Ovary (tissue), 3 donors: Measurements from ENCODE around the gene MECP2.

Experiments
- CTCF ChIP-seq, 3 donors: fragments of 450-650 bp in 2 of 3; fragments of 200-600 bp in 1 of 3; IDR thresholded peaks; one replicate each; pipeline versions ENCODE4 v1.5.1 to v1.8.0; 2016 to 2022; ENCODE audit warnings: antibody characterized with exemption in 3 of 3, mild to moderate bottlenecking in 1 of 3
- POLR2A ChIP-seq: fragments of 450-650 bp; IDR thresholded peaks from one replicate; pipeline ENCODE4 v1.6.1; 2017; ENCODE audit warnings: antibody characterized with exemption, mild to moderate bottlenecking, moderate library complexity
- donor health status: DM: no; HTN: no; CAD: no.

- no peak for TF ChIP-seq POLR2A
- TF ChIP-seq CTCF (IDR thresholded peaks at IDR 0.05): no peak
Observed at GRCh38 chrX:154140206-154140605, 42.7 kb upstream of the MECP2 start.
